ENCODE results near the gene ELSPBP1. TPM values are rescaled to one million over a fixed set of nuclear protein-coding genes. Genes with fewer than 3 reads are reported as not detected.
A peak's percentile ranks its signal among the peaks of the same experiment; 100 is the strongest.
"Not testable (repeated sequence)": the region's sequence is repeated elsewhere in the genome, so short reads cannot be mapped to it uniquely, and the experiment has no call there.

Gene ELSPBP1
- not detected for total RNA-seq (ENCODE audit: unreplicated experiment)
- long read RNA-seq: 0 reads

- Mint-ChIP-seq H3K4me1 (ENCODE audit: unreplicated experiment) (no peaks in the 10 kb centered on the region), H3K27ac (ENCODE audit: unreplicated experiment) (no peak within 1 kb of the TSS), H3K36me3 (ENCODE audit: low read depth, unreplicated experiment) (no peaks in the 10 kb centered on the region), H3K9me3 (ENCODE audit: unreplicated experiment) (no peaks in the 10 kb centered on the region), H3K27me3 (ENCODE audit: unreplicated experiment) (no peaks in the 10 kb centered on the region), H3K4me3 (ENCODE audit: unreplicated experiment) (no peak within 1 kb of the TSS)
- TF ChIP-seq CTCF (IDR thresholded peaks at IDR 0.05; ENCODE audit: unreplicated experiment): no peak
- no peak for DNase-seq (ENCODE audit: low spot score)
These were observed at the start of gene ELSPBP1 for GRCh38 chr19:47994209-47994802. Gene ELSPBP1 (plus strand): TSS chr19:47994632. CDS start chr19:48008668, 14,036 bp downstream.

- not testable (repeated sequence) for H3K27me3 Mint-ChIP-seq (ENCODE audit: unreplicated experiment); H3K4me1 Mint-ChIP-seq (ENCODE audit: unreplicated experiment)
These were observed 44.4 kb upstream of the ELSPBP1 start for GRCh38 chr19:47949852-47950521.

GRCh38 chr19:47952132-47952531 is 42.3 kb upstream of the ELSPBP1 start:
- not testable (repeated sequence) for DNase-seq (ENCODE audit: low spot score); H3K4me3 Mint-ChIP-seq (ENCODE audit: unreplicated experiment); H3K27me3 Mint-ChIP-seq (ENCODE audit: unreplicated experiment); H3K36me3 Mint-ChIP-seq (ENCODE audit: low read depth, unreplicated experiment); H3K4me1 Mint-ChIP-seq (ENCODE audit: unreplicated experiment); H3K27ac Mint-ChIP-seq (ENCODE audit: unreplicated experiment); H3K9me3 Mint-ChIP-seq (ENCODE audit: unreplicated experiment)

More at GRCh38 chr19:47949852-47950521, 44.4 kb upstream of the ELSPBP1 start:
- not testable (repeated sequence) for H3K9me3 Mint-ChIP-seq (ENCODE audit: unreplicated experiment); DNase-seq (ENCODE audit: low spot score); H3K4me3 Mint-ChIP-seq (ENCODE audit: unreplicated experiment); H3K36me3 Mint-ChIP-seq (ENCODE audit: low read depth, unreplicated experiment); H3K27ac Mint-ChIP-seq (ENCODE audit: unreplicated experiment)
- TF ChIP-seq CTCF (IDR thresholded peaks at IDR 0.05; ENCODE audit: unreplicated experiment): peak; percentile 82

GRCh38 chr19:47955936-47956335 is 38.5 kb upstream of the ELSPBP1 start:
- not testable (repeated sequence) for H3K36me3 Mint-ChIP-seq (ENCODE audit: low read depth, unreplicated experiment); H3K4me1 Mint-ChIP-seq (ENCODE audit: unreplicated experiment); H3K27ac Mint-ChIP-seq (ENCODE audit: unreplicated experiment); H3K9me3 Mint-ChIP-seq (ENCODE audit: unreplicated experiment); DNase-seq (ENCODE audit: low spot score); H3K4me3 Mint-ChIP-seq (ENCODE audit: unreplicated experiment); H3K27me3 Mint-ChIP-seq (ENCODE audit: unreplicated experiment)

GRCh38 chr19:47973529-47973928 is 20.9 kb upstream of the ELSPBP1 start:
- H3K27me3 Mint-ChIP-seq (ENCODE audit: unreplicated experiment): no peaks in the 10 kb centered on the region
- no peaks in the 10 kb centered on the region for H3K4me1 Mint-ChIP-seq (ENCODE audit: unreplicated experiment)
- TF ChIP-seq CTCF (IDR thresholded peaks at IDR 0.05; ENCODE audit: unreplicated experiment): no peak
- H3K4me3 Mint-ChIP-seq (ENCODE audit: unreplicated experiment): no peak overlapping the region
- H3K27ac Mint-ChIP-seq (ENCODE audit: unreplicated experiment): no peak overlapping the region
- H3K9me3 Mint-ChIP-seq (ENCODE audit: unreplicated experiment): no peaks in the 10 kb centered on the region
- H3K36me3 Mint-ChIP-seq (ENCODE audit: low read depth, unreplicated experiment): no peaks in the 10 kb centered on the region
- DNase-seq (ENCODE audit: low spot score): no peak

GRCh38 chr19:47991191-47991808 is 3.1 kb upstream of the ELSPBP1 start:
- Mint-ChIP-seq H3K9me3 (ENCODE audit: unreplicated experiment) (no peaks in the 10 kb centered on the region), H3K27me3 (ENCODE audit: unreplicated experiment) (no peaks in the 10 kb centered on the region), H3K36me3 (ENCODE audit: low read depth, unreplicated experiment) (no peaks in the 10 kb centered on the region), H3K4me3 (ENCODE audit: unreplicated experiment) (no peak overlapping the region), H3K27ac (ENCODE audit: unreplicated experiment) (no peak overlapping the region), H3K4me1 (ENCODE audit: unreplicated experiment) (no peaks in the 10 kb centered on the region)
- no peak for TF ChIP-seq CTCF (IDR thresholded peaks at IDR 0.05; ENCODE audit: unreplicated experiment)
- no peak for DNase-seq (ENCODE audit: low spot score)
